Measurements from ENCODE around the gene ADAM8. TPM values are rescaled to one million over a fixed set of nuclear protein-coding genes. Genes with fewer than 3 reads are reported as not detected.

The ADAM8 gene
- total RNA-seq, 1 donor from 2014 or later: 12.0 TPM

DNA sequence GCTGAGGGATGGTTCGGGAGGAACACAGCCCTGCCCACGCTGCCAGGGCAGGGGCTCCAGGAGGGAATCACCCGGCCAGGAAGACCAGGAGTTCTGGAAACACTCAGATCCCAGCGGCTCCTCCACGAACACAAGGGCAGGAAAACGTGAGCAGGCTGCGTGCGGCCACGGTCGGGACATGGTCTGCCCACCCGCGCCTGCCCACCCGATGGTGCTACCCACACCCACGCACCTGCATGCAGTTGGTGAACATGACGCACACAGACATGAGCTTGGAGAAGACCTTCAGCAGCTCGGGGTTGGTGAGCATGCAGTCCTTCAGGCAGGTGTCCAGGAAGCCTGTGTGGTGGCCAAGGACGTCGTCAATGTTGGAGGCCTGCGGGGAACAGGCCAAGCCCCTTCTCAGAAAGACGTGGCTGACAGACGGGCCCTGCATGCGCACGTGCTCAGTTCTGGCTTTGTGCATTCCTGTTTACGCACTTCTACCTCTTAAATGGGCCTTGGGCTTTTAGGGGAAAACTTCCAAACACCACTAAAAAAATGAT is 6.2 kb upstream of the ADAM8 start:
- DNase-seq (ENCODE audit: low spot score): no peak

- DNase-seq (ENCODE audit: low spot score): no peak
Measured at GRCh38 chr10:133281628-133282372, 5.1 kb upstream of the ADAM8 start.

GRCh38 chr10:133281084-133281483 is 4.4 kb upstream of the ADAM8 start:
- no peak for DNase-seq (ENCODE audit: low spot score)

- no peak for DNase-seq (ENCODE audit: low spot score)
Measured at GRCh38 chr10:133280391-133281059, 3.9 kb upstream of the ADAM8 start.

- no peak for DNase-seq (ENCODE audit: low spot score)
Measured at GRCh38 chr10:133279326-133280226, 2.9 kb upstream of the ADAM8 start.

GRCh38 chr10:133278577-133279265 is 2.1 kb upstream of the ADAM8 start:
- no peak for DNase-seq (ENCODE audit: low spot score)

DNA sequence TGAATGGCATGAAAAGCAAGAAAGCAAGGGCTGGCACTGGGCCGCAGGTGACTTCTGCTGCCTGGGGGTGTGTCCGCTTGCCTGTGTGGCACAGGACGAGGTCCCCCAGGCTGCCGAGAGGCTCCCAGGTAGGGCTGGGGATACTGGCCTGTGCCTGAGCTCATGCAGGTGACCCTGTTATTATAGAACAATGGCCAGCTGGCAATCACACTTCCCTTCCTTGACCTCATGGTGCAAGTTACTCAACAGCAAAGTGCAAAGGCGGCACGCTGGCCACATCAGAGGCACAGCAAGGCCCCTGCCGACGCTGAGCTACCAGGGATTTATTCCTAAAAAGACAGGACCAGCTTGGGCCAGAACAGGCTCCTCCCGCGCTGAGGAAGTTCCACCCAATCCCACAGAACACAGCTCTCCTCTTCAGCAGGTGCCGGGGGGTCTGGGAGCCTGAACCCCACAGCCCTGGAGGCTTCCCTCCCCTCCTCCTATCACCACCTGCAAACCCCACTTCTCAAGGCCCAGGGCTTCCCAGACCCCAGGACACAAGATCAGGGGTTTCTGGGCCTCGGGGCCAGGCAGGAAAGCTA is 1.4 kb upstream of the ADAM8 start:
- no peak for DNase-seq (ENCODE audit: low spot score)

GRCh38 chr10:133277277-133277992 is 767 bp upstream of the ADAM8 start:
- DNase-seq (ENCODE audit: low spot score): no peak

DNA sequence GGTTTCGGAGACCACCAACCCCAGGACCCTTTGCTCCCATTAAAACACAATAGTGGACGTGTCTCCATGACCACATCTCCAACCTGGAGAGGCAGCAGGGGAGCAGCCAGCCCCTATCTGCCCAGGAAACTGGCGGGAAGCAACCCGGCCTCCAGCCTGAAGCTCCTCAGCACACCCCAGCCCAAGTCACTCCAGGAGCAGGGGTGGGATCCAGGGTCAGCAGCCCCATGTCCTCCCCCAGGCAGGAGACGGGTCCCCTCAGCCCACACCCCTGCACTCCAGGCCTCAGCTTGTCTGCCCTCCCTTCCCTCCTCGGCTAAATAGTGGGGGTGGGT is 601 bp downstream of the ADAM8 start:
- DNase-seq (ENCODE audit: low spot score): no peak

GRCh38 chr10:133275684-133276092 is 980 bp downstream of the ADAM8 start:
- no peak for DNase-seq (ENCODE audit: low spot score)

DNA sequence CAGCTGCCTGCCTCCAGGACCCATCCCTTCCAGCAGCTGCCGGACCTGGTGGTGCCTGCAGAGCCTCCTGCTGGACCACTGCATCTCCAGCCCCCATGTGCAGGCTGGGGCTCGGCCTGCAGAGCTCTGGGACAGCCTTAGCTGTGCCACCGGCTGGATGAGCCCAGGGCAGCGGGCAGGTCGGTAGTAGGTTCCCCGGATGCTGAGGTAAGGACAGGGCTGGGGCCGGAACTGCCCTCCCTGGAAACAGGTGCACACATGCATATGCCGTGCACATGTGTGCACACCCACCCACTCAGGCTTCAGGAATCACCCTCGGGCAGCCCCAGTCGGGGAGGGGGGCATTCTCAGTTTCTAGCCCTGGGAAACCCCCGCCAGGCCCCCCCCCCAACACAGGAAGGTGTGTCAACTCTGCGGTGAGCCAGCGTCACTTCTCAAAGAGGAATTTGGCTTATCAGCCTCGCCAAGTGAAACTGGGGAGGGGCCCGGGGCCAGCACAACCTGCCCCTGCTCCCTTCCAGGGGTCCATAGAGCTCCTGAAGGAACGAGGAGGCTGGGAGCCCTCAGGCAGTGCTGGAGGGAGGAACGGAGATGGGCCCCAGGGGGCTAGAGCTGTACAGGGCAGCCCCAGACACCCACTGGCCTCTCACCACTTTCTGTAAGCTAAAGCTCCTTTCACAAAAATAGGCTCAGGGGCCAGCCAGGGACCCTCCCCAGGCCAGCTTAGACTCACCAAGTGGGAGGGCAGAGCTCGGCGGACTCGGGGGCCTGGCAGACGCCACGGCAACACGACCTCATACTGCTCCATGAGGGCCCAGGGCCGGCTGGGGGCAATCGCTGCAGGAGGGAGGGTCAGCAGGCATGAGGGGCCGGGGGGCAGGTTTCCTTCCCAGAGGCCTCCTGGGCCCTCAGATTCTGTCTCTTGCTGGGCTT is 1.7 kb downstream of the ADAM8 start:
- no peak for DNase-seq (ENCODE audit: low spot score)

DNA sequence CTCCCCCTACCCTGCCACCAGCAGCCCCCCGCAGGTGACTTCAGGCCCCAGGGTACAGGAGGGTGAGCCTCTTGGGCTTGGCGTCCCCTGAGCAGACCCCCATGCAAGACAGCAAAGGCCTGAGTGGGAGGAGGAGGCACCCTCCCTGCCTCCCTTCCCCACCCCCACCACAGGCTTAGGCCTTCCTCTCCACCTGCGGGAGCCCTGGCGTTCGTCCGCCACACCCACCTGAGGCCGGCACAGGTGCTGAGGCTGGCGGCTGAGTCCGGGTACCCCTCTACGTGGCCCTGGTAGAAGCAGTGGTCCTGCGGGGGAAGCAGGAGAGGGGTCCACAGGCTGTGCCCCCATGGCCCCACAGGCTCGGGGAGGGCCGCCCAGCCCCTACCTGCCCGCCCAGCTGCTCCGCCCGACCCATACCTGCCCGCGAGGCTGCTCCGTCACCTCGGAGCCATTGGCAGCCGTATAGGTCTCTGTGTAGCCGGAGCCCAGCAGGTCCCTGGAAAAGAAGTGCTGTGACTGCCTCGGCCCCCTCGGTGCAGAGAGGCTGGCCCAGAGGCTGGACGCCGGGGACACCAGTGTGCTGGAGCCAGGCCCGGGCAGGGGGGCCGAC is 3.0 kb downstream of the ADAM8 start:
- no peak for DNase-seq (ENCODE audit: low spot score)

DNA sequence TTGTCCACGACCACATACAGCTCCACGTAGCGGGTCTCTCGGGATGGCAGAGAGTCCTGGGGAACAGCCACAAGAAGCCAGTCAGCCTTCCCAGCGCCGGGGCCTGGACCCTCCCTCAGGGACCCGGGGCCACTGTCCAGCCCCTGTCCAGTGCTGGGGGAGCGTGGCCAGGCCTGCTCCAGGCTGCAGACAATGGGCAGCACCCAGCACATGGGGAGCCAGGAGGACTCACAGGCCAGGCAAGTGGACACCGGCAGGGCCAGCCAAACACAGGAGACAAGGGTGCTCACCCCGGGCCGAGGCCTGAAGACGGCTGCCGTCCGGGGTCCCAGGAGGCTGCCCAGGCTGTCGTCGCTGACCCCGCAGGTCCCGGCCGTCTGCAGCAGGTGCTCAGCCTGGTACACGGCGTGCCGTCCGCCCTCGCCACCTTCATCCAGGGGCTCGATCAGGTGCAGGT is 3.7 kb downstream of the ADAM8 start:
- no peak for DNase-seq (ENCODE audit: low spot score)

DNA sequence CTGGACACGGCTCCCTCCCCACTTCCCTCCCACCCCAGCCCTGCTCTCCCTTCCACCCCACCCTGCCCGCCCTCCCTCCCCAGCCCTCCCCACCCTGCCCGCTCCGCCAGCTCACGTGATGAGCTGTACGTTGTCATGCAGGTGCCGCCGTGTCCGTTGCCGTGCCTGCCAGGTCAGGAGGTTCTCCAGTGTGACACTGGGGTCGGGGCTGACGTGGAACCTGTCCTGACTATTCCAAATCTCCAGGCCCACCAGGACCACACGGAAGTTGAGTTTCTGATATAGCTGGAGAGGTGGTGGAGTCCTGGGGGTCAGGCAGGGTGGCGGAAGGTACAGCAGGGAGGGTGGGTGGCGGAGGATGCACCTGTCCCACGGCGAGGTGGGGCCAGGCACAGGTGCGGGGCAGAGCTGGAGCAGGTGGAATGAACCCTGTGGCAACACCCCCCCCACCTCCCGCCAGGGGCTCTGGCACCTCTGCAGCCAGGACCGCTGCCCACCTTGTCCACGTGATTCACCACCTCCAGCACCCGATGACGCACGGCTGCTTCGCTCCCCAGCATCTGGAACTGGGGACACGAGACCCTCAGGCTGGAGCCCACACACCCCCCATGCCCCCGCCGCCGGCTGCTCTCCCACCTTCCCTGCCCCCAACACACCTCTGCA is 4.2 kb downstream of the ADAM8 start:
- DNase-seq (ENCODE audit: low spot score): no peak

GRCh38 chr10:133271521-133272300 is 5.0 kb downstream of the ADAM8 start:
- DNase-seq (ENCODE audit: low spot score): no peak

- no peak for DNase-seq (ENCODE audit: low spot score)
Measured at GRCh38 chr10:133270773-133271297, 5.8 kb downstream of the ADAM8 start.

DNA sequence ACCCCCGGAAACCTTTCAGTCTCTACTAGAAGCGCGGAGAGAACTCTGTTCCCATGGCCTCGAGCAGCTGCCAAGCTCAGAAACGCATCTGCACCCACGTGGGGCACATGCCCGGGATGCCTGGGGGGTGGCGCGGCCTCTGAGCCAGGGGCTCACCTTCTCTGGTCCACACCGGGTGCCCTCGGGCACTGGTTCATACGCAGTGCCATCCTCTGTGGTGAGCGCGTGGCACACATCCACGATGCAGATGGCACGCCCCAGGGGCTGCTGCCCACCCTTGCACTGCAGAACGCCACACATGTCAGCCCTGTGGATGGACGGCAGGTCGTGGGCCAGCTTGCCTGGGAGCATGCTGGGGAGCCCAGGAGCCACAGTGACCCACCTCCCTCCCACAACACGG is 6.5 kb downstream of the ADAM8 start:
- no peak for DNase-seq (ENCODE audit: low spot score)
